ENCODE measurements around the gene THSD1. TPM values are rescaled to one million over a fixed set of nuclear protein-coding genes. Genes with fewer than 3 reads are reported as not detected.
"Not testable (repeated sequence)": the region's sequence is repeated elsewhere in the genome, so short reads cannot be mapped to it uniquely, and the experiment has no call there.

The THSD1 gene
- total RNA-seq, 1 donor from 2014 or later = 14.9 TPM

GRCh38 chr13:52414963-52415362, 9.0 kb upstream of the THSD1 start:
- DNase-seq = no peak
- no peak for TF ChIP-seq CTCF (IDR thresholded peaks at IDR 0.05)
- Histone ChIP-seq H3K4me3 (no peak overlapping the region), H3K27ac (no peak overlapping the region), H3K9me3 (no peaks in the 10 kb centered on the region), H3K4me1 (no peaks in the 10 kb centered on the region), H3K27me3 (ENCODE audit: low read depth) (no peaks in the 10 kb centered on the region), H3K36me3 (peaks cover 89% of the 10 kb centered on the region)
- intact Hi-C loops (cut with DNase I) = no loop called here
- ATAC-seq = no peak

- intact Hi-C loops (cut with DNase I) = no loop called here
- Histone ChIP-seq H3K4me1 (no peaks in the 10 kb centered on the region), H3K36me3 (peaks cover 86% of the 10 kb centered on the region), H3K27me3 (ENCODE audit: low read depth) (no peaks in the 10 kb centered on the region), H3K4me3 (no peak overlapping the region), H3K9me3 (no peaks in the 10 kb centered on the region), H3K27ac (no peak overlapping the region)
- no peak for ATAC-seq
- DNase-seq = no peak
- TF ChIP-seq CTCF (IDR thresholded peaks at IDR 0.05) = no peak
These were observed 8.1 kb upstream of the THSD1 start for GRCh38 chr13:52414051-52414450.

GRCh38 chr13:52412128-52412527, 6.2 kb upstream of the THSD1 start:
- no peak for ATAC-seq
- peaks cover 67% of the 10 kb centered on the region for H3K36me3 ChIP-seq

GRCh38 chr13:52411629-52412028, 5.7 kb upstream of the THSD1 start:
- ATAC-seq = no peak

More at GRCh38 chr13:52412128-52412527, 6.2 kb upstream of the THSD1 start:
- no peak for TF ChIP-seq CTCF (IDR thresholded peaks at IDR 0.05)
- no peak overlapping the region for H3K27ac ChIP-seq
- DNase-seq = no peak
- H3K4me1 ChIP-seq = no peaks in the 10 kb centered on the region
- intact Hi-C loops (cut with DNase I) = no loop called here
- H3K9me3 ChIP-seq = no peaks in the 10 kb centered on the region
- H3K27me3 ChIP-seq (ENCODE audit: low read depth) = no peaks in the 10 kb centered on the region
- no peak overlapping the region for H3K4me3 ChIP-seq

GRCh38 chr13:52408071-52408658, 2.2 kb upstream of the THSD1 start:
- ATAC-seq, DNase-seq: not testable (repeated sequence)

More at GRCh38 chr13:52411629-52412028, 5.7 kb upstream of the THSD1 start:
- Histone ChIP-seq H3K36me3 (peaks cover 62% of the 10 kb centered on the region), H3K27me3 (ENCODE audit: low read depth) (no peaks in the 10 kb centered on the region), H3K9me3 (no peaks in the 10 kb centered on the region), H3K27ac (no peak overlapping the region), H3K4me3 (no peak overlapping the region), H3K4me1 (peaks cover 2% of the 10 kb centered on the region)
- DNase-seq = no peak
- intact Hi-C loops (cut with DNase I) = no loop called here
- no peak for TF ChIP-seq CTCF (IDR thresholded peaks at IDR 0.05)

GRCh38 chr13:52407436-52407835, 1.5 kb upstream of the THSD1 start:
- Histone ChIP-seq H3K36me3 (peaks cover 21% of the 10 kb centered on the region), H3K4me1 (peaks cover 16% of the 10 kb centered on the region)
- intact Hi-C loops (cut with DNase I); H3K27ac ChIP-seq; H3K27me3 ChIP-seq (ENCODE audit: low read depth); ATAC-seq; H3K9me3 ChIP-seq; H3K4me3 ChIP-seq; DNase-seq: not testable (repeated sequence)

More at GRCh38 chr13:52408071-52408658, 2.2 kb upstream of the THSD1 start:
- H3K27me3 ChIP-seq (ENCODE audit: low read depth); H3K4me3 ChIP-seq; H3K27ac ChIP-seq; H3K9me3 ChIP-seq; intact Hi-C loops (cut with DNase I): not testable (repeated sequence)
- peaks cover 16% of the 10 kb centered on the region for H3K4me1 ChIP-seq
- H3K36me3 ChIP-seq = peaks cover 29% of the 10 kb centered on the region
